GM21367 (cell line): ENCODE results near the gene SLIT3.
A peak's percentile ranks its signal among the peaks of the same experiment; 100 is the strongest.

Source experiments
- ATAC-seq: cut with Tn5 transposase; IDR thresholded peaks from one replicate; pipeline ENCODE4 v1.9.1; 2021; ENCODE audit not compliant: unreplicated experiment

SLIT3 gene

GRCh38 chr5:168693883-168694282 lies 607.1 kb downstream of the SLIT3 start:
- no peak for ATAC-seq

- no peak for ATAC-seq
Measured at GRCh38 chr5:168693297-168693696, 607.6 kb downstream of the SLIT3 start.

GRCh38 chr5:168691891-168692290 lies 609.0 kb downstream of the SLIT3 start:
- no peak for ATAC-seq

GRCh38 chr5:168689260-168689659 lies 611.7 kb downstream of the SLIT3 start:
- no peak for ATAC-seq

GRCh38 chr5:168686837-168687236 lies 614.1 kb downstream of the SLIT3 start:
- no peak for ATAC-seq

- no peak for ATAC-seq
Measured at GRCh38 chr5:168685566-168685965, 615.4 kb downstream of the SLIT3 start.

GRCh38 chr5:168683927-168684295 lies 617.0 kb downstream of the SLIT3 start:
- no peak for ATAC-seq

GRCh38 chr5:168683247-168683926 lies 617.6 kb downstream of the SLIT3 start:
- ATAC-seq, result no peak

GRCh38 chr5:168681556-168682183 lies 619.3 kb downstream of the SLIT3 start:
- ATAC-seq, result no peak

- ATAC-seq, result no peak
Measured at GRCh38 chr5:168680395-168680794, 620.5 kb downstream of the SLIT3 start.

GRCh38 chr5:168679515-168679920 lies 621.4 kb downstream of the SLIT3 start:
- peak; percentile 59 for ATAC-seq

- no peak for ATAC-seq
Measured at GRCh38 chr5:168676501-168676900, 624.4 kb downstream of the SLIT3 start.

- no peak for ATAC-seq
Measured at GRCh38 chr5:168675883-168676408, 625.0 kb downstream of the SLIT3 start.

- ATAC-seq, result no peak
Measured at GRCh38 chr5:168674893-168675482, 626.0 kb downstream of the SLIT3 start.

GRCh38 chr5:168672888-168673287 lies 628.1 kb downstream of the SLIT3 start:
- ATAC-seq, result no peak

- no peak for ATAC-seq
Measured at GRCh38 chr5:168672016-168672415, 628.9 kb downstream of the SLIT3 start.

- no peak for ATAC-seq
Measured at GRCh38 chr5:168670881-168671575, 629.9 kb downstream of the SLIT3 start.

- no peak for ATAC-seq
Measured at GRCh38 chr5:168669668-168670378, 631.1 kb downstream of the SLIT3 start.

- no peak for ATAC-seq
Measured at GRCh38 chr5:168669156-168669555, 631.8 kb downstream of the SLIT3 start.

GRCh38 chr5:168668078-168668477 lies 632.9 kb downstream of the SLIT3 start:
- ATAC-seq, result no peak

GRCh38 chr5:168667301-168667840 lies 633.6 kb downstream of the SLIT3 start:
- no peak for ATAC-seq
